Endothelial cell (in vitro differentiated cells): Measurements from ENCODE around the gene IFNL2. TPM values are rescaled to one million over a fixed set of nuclear protein-coding genes. Genes with fewer than 3 reads are reported as not detected.

Experiments used
- DNase-seq: peaks from one replicate; pipeline ENCODE4 v3.0.0; 2021; ENCODE audit warnings: low spot score
- H3K27ac Mint-ChIP-seq: one replicate; pipeline ENCODE4 v1.8.0; 2021; ENCODE audit warnings: mixed read lengths, inconsistent platforms; ENCODE audit not compliant: unreplicated experiment
- H3K27me3 Mint-ChIP-seq: one replicate; pipeline ENCODE4 v1.8.0; 2021; ENCODE audit warnings: mild to moderate bottlenecking, moderate library complexity, mixed read lengths, inconsistent platforms; ENCODE audit not compliant: unreplicated experiment
- H3K36me3 Mint-ChIP-seq: one replicate; pipeline ENCODE4 v1.8.0; 2021; ENCODE audit warnings: mild to moderate bottlenecking, low read depth, mixed read lengths, inconsistent platforms; ENCODE audit not compliant: unreplicated experiment
- H3K4me1 Mint-ChIP-seq: one replicate; pipeline ENCODE4 v1.8.0; 2021; ENCODE audit warnings: mild to moderate bottlenecking, mixed read lengths, inconsistent platforms; ENCODE audit not compliant: unreplicated experiment
- H3K4me3 Mint-ChIP-seq: one replicate; pipeline ENCODE4 v1.8.0; 2021; ENCODE audit warnings: mild to moderate bottlenecking, mixed read lengths, inconsistent platforms; ENCODE audit not compliant: unreplicated experiment
- H3K9me3 Mint-ChIP-seq: one replicate; pipeline ENCODE4 v1.8.0; 2021; ENCODE audit warnings: mixed read lengths, inconsistent platforms; ENCODE audit not compliant: unreplicated experiment
- total RNA-seq: library from RNA; stranded (reverse); fragmentation: NEBNext Ultra II Directional; extraction: Animal tissue kit (Norgen Biotek cat#: 25700); gene quantifications from one replicate; pipeline ENCODE4 v1.2.1, GENCODE V29; 2021; ENCODE audit not compliant: unreplicated experiment
- TF ChIP-seq, protein P1 (sequence below): fragments of 200-600 bp; sonication (generic); IDR thresholded peaks from one replicate; pipeline ENCODE4 v1.5.0; 2021; ENCODE audit warnings: antibody characterized with exemption; ENCODE audit not compliant: unreplicated experiment

Gene IFNL2
- total RNA-seq, 1 donor from 2014 or later: not detected

DNA sequence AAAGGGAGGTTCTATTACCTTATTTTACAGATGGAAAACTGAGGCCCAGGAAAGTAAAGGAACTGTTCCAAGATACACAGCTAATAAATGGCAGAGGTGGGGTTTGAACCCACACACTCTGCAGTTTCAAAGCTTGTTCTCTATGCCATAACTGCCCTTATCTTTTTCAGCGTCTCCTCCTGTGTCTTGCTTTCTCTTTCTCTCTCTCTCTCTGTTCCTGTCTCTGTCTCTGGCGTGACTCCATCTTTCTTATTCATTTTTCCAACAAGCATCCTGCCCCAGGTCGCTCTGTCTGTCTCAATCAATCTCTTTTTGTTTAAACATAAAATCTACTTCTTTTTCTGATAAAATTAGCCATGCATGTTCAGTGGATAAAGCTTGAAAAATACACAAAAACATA is 16.4 kb upstream of the IFNL2 start:
- TF ChIP-seq, protein P1, sequence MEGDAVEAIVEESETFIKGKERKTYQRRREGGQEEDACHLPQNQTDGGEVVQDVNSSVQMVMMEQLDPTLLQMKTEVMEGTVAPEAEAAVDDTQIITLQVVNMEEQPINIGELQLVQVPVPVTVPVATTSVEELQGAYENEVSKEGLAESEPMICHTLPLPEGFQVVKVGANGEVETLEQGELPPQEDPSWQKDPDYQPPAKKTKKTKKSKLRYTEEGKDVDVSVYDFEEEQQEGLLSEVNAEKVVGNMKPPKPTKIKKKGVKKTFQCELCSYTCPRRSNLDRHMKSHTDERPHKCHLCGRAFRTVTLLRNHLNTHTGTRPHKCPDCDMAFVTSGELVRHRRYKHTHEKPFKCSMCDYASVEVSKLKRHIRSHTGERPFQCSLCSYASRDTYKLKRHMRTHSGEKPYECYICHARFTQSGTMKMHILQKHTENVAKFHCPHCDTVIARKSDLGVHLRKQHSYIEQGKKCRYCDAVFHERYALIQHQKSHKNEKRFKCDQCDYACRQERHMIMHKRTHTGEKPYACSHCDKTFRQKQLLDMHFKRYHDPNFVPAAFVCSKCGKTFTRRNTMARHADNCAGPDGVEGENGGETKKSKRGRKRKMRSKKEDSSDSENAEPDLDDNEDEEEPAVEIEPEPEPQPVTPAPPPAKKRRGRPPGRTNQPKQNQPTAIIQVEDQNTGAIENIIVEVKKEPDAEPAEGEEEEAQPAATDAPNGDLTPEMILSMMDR: no peak
- H3K9me3 Mint-ChIP-seq: no peaks in the 10 kb centered on the region
- peaks cover 10% of the 10 kb centered on the region for H3K27me3 Mint-ChIP-seq
- H3K27ac Mint-ChIP-seq: no peak overlapping the region
- peaks cover 2% of the 10 kb centered on the region for H3K4me1 Mint-ChIP-seq
- H3K4me3 Mint-ChIP-seq: no peak overlapping the region
- H3K36me3 Mint-ChIP-seq: peaks cover 4% of the 10 kb centered on the region
- no peak for DNase-seq

DNA sequence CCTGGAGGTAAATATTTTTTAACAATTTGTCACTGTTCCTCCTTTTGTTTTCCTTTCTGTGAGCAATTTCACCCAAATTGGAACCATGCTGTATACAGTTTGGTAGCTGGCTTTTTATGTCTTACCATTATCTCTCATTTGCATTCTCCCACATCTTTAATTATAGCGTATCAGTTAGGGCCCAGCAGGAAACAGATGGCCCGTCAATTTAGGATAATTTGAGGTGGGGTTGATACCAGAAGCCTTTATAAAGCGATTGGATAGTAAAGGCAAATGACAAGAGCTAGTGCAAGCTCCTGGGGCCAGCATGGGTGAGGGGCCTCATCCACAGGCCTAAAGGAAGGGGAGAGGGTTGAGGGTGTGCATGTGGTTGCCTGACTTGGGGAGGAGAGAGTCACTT is 15.7 kb upstream of the IFNL2 start:
- no peak overlapping the region for H3K27ac Mint-ChIP-seq
- H3K36me3 Mint-ChIP-seq: peaks cover 4% of the 10 kb centered on the region
- H3K4me1 Mint-ChIP-seq: no peaks in the 10 kb centered on the region

DNA sequence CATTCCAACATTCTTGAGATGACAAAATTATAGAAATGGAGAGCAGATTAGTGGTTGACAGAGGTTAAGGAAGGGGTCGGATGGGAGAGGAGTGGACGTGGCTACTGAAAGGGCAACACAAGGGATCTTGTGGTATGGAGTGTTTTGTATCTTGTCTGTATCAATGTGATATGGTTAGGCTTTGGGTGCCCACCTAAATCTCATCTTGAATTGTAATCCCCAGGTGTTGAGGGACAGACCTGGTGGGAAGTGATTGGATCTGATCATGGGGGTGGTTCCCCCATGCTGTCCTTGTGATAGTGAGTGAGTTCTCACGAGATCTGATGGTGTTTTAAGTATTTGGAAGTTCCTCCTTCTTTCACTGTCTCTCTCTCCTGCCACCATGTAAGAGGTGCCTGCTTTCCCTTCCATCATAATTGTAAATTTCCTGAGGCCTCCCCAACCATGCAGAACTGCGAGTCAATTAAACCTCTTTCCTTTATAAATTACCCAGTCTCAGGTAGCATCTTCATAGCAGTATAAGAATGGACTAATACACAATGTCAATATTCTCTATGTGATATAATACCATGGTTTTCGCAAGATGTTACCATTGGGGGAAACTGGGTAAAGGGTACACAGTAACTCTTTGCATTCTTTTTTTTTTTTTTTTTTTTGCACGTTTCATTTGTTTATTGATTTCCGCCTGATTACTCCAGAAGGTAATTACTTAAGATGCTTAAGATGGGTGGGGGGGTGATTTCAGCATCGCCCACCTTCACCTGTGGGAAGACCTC is 14.6 kb upstream of the IFNL2 start:
- no peaks in the 10 kb centered on the region for H3K4me1 Mint-ChIP-seq
- peaks cover 8% of the 10 kb centered on the region for H3K27me3 Mint-ChIP-seq
- peaks cover 4% of the 10 kb centered on the region for H3K36me3 Mint-ChIP-seq
- DNase-seq: no peak
- no peaks in the 10 kb centered on the region for H3K9me3 Mint-ChIP-seq
- TF ChIP-seq, protein P1: no peak
- no peak overlapping the region for H3K4me3 Mint-ChIP-seq
- H3K27ac Mint-ChIP-seq: no peak overlapping the region

More for the DNA sequence above, 15.7 kb upstream of the IFNL2 start:
- Mint-ChIP-seq H3K27me3 (peaks cover 8% of the 10 kb centered on the region), H3K4me3 (no peak overlapping the region), H3K9me3 (no peaks in the 10 kb centered on the region)
- TF ChIP-seq, protein P1: no peak
- DNase-seq: no peak

DNA sequence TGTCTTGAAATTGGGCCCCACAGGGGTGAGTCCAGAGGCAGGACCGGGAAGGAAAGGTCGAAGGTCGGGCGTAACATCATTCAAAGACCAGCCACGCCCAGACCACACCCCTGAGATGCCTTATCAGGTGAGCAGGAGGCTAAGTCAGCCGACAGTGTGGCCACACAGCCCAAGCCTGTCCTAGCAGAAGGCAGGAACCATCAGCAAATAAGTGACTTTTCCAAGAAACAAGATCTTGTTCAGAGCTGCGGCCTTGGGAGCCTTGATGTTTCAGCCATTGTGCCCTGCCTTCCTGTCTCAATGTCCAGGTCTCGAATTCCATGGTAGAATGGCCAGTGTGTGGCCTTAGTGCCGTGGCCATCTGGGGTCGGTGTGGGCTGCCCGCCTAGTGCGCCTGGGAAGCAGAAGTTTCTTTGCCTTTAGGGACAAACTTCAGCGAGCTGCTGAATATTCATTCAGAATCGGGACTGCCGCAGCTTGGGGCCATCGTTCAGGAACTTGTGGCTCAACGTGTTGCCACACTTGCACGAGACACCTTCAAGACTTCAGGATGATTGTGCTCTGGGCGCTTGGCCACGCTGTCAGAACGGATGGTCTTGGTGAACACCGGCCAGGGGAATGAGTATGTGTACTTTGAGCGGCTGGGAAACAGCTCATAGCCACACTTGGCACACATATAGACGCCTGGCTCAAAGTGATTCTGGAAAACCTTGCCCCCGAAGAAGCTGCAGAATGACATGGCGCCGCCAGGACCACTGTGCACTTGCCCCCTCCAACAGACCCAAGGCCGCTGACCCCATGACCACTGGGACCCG is 13.5 kb upstream of the IFNL2 start:
- TF ChIP-seq, protein P1: no peak
- Mint-ChIP-seq H3K27me3 (peaks cover 3% of the 10 kb centered on the region), H3K36me3 (no peaks in the 10 kb centered on the region), H3K27ac (no peak overlapping the region), H3K4me3 (no peak overlapping the region), H3K4me1 (no peaks in the 10 kb centered on the region), H3K9me3 (no peaks in the 10 kb centered on the region)
- no peak for DNase-seq

DNA sequence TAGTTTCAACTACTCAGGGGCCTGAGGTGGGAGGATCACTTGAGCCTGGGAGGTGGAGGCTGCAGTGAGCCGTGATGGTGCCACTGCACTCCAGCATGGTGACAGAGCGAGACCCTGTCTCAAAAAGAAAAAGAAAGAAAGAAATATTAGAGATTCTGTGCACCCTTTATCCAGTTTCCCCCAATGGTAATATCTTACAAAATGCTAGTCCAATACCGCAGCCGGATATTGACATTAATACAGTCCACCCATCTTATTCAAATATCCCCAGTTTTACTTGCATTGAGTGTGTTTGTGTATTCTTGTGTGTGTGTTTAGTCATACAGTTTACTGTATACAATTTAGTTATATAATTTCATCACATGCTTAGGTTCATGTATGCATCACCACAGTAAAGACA is 11.0 kb upstream of the IFNL2 start:
- H3K4me3 Mint-ChIP-seq: no peak overlapping the region
- no peaks in the 10 kb centered on the region for H3K36me3 Mint-ChIP-seq
- TF ChIP-seq, protein P1: no peak
- no peak overlapping the region for H3K27ac Mint-ChIP-seq
- H3K27me3 Mint-ChIP-seq: peaks cover 1% of the 10 kb centered on the region
- H3K4me1 Mint-ChIP-seq: no peaks in the 10 kb centered on the region
- DNase-seq: no peak
- H3K9me3 Mint-ChIP-seq: no peaks in the 10 kb centered on the region
